ENCODE data around the gene EDNRA.

The EDNRA gene

GRCh38 chr4:147560625-147561024, 79.7 kb downstream of the EDNRA start:
- H3K4me3 ChIP-seq (ENCODE audit: low read depth, low read length) = no peak overlapping the region
- DNase-seq = no peak
- no peak for TF ChIP-seq CTCF (IDR thresholded peaks at IDR 0.05; ENCODE audit: low read depth, low read length)
- no peaks in the 10 kb centered on the region for H3K9me3 ChIP-seq (ENCODE audit: severe bottlenecking)
- no peaks in the 10 kb centered on the region for H3K27me3 ChIP-seq (ENCODE audit: insufficient read depth, low read depth, severe bottlenecking)
- H3K27ac ChIP-seq = no peak overlapping the region
- H3K36me3 ChIP-seq = no peaks in the 10 kb centered on the region

- no peak overlapping the region for H3K4me3 ChIP-seq (ENCODE audit: low read depth, low read length)
- no peaks in the 10 kb centered on the region for H3K36me3 ChIP-seq
- DNase-seq = no peak
- H3K9me3 ChIP-seq (ENCODE audit: severe bottlenecking) = no peaks in the 10 kb centered on the region
- H3K27me3 ChIP-seq (ENCODE audit: insufficient read depth, low read depth, severe bottlenecking) = no peaks in the 10 kb centered on the region
- H3K27ac ChIP-seq = no peak overlapping the region
- no peak for TF ChIP-seq CTCF (IDR thresholded peaks at IDR 0.05; ENCODE audit: low read depth, low read length)
These were observed 85.9 kb downstream of the EDNRA start for GRCh38 chr4:147566762-147567161.

DNA sequence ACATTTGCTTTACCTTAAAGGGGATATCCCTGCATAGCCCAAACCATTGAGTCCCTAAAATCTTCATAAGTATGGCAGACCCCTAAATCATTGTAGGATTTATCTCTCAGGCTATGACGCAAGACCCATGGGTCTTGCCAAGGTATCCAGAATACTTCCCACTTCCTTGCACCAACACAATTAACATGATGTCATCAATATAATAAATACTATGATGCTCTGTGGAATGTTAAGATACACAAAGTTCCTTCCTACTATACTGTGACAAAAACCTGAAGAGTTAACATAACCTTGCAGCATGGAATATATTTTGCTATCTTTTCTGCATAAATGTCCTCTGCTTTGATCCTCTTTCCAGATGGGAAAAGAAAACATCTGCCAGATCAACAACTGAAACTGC, 86.4 kb downstream of the EDNRA start:
- TF ChIP-seq CTCF (IDR thresholded peaks at IDR 0.05; ENCODE audit: low read depth, low read length) = no peak
- no peaks in the 10 kb centered on the region for H3K36me3 ChIP-seq
- no peak for DNase-seq

DNA sequence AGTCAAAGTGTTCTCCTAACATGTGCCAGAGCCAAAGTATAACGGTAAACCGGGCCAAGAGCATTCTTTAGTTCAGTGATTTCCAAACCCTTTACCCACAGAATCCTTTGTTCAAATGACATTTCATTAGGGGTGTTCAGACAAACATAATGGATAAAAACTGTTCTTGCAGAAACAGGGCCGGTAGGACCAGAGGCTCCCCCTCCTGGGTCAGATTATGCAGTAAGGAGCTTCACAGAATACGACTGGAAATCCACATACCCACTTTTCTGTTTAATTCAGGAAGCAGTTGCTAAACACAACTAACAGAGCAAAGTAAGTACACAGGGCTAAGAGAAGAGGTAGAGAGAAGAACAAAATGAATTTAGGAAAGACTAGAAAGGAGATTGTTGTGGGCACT, 89.7 kb downstream of the EDNRA start:
- Histone ChIP-seq H3K9me3 (ENCODE audit: severe bottlenecking) (no peaks in the 10 kb centered on the region), H3K27ac (no peak overlapping the region)
- TF ChIP-seq CTCF (IDR thresholded peaks at IDR 0.05; ENCODE audit: low read depth, low read length) = no peak

More for the DNA sequence above, 86.4 kb downstream of the EDNRA start:
- no peaks in the 10 kb centered on the region for H3K27me3 ChIP-seq (ENCODE audit: insufficient read depth, low read depth, severe bottlenecking)
- no peak overlapping the region for H3K27ac ChIP-seq
- no peaks in the 10 kb centered on the region for H3K9me3 ChIP-seq (ENCODE audit: severe bottlenecking)
- no peak overlapping the region for H3K4me3 ChIP-seq (ENCODE audit: low read depth, low read length)

DNA sequence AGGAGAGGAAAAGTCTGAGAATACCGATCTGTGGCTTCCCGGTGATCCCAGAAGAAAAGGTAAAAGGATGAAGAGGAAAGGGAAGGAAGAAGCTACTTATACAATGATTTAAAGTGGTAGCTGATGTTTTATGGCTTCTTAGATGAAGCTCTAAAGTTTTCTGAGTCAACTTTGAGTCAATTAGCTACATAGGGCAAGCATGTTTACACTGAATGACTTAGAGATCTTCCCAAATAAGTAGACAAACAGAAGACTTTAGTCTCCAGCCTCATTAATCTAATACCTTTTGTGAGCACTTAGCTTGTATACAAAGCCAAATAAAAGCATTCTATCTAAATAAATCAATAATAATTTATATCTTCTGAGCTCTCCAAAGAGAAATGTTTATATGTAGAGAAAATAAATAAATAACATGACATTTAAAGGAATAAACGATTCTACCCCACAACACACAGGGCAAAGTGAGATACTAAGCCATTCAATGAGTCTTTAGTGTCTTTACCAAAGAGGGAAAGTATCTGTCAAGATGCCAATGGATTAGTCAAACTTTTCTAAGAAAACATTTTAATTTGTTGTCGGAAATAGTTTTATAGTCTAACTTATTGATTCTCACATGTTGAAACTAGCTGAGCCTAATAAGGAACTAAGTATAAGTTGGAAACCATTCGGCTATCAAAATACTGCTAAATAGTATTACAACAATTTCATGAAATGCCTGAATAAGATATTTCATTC, 90.3 kb downstream of the EDNRA start:
- Histone ChIP-seq H3K27ac (no peak overlapping the region), H3K9me3 (ENCODE audit: severe bottlenecking) (no peaks in the 10 kb centered on the region), H3K36me3 (no peaks in the 10 kb centered on the region), H3K27me3 (ENCODE audit: insufficient read depth, low read depth, severe bottlenecking) (no peaks in the 10 kb centered on the region), H3K4me3 (ENCODE audit: low read depth, low read length) (no peak overlapping the region)
- TF ChIP-seq CTCF (IDR thresholded peaks at IDR 0.05; ENCODE audit: low read depth, low read length) = no peak
- DNase-seq = no peak

More for the DNA sequence above, 89.7 kb downstream of the EDNRA start:
- Histone ChIP-seq H3K27me3 (ENCODE audit: insufficient read depth, low read depth, severe bottlenecking) (no peaks in the 10 kb centered on the region), H3K36me3 (no peaks in the 10 kb centered on the region), H3K4me3 (ENCODE audit: low read depth, low read length) (no peak overlapping the region)
- DNase-seq = no peak

- Histone ChIP-seq H3K27ac (no peak overlapping the region), H3K27me3 (ENCODE audit: insufficient read depth, low read depth, severe bottlenecking) (no peaks in the 10 kb centered on the region), H3K4me3 (ENCODE audit: low read depth, low read length) (no peak overlapping the region), H3K36me3 (no peaks in the 10 kb centered on the region), H3K9me3 (ENCODE audit: severe bottlenecking) (no peaks in the 10 kb centered on the region)
- no peak for DNase-seq
- TF ChIP-seq CTCF (IDR thresholded peaks at IDR 0.05; ENCODE audit: low read depth, low read length) = no peak
These were observed 95.2 kb downstream of the EDNRA start for GRCh38 chr4:147576084-147576483.

Data from WERI-Rb-1 (cell line).